Natural killer cell treated with Interleukin-12 subunit alpha and Interleukin-12 subunit beta and Interleukin-15 and Interleukin-18, amount 100 ng/mL, for 72 hours (primary cell): ENCODE results near the gene C16orf74. TPM values are rescaled to one million over a fixed set of nuclear protein-coding genes. Genes with fewer than 3 reads are reported as not detected.

Experiments used
- ATAC-seq, 2 donors: fragments of 150-1000 bp; cut with Tn5 transposase in 1 of 2; sonication (Bioruptor Pico), chemical (Tn5 transposase) in 1 of 2; 2 replicates each; pipeline ENCODE4 v1.10.0; 2021
- DNase-seq: peaks from one replicate; pipeline ENCODE4 v3.0.0; 2022; ENCODE audit warnings: low spot score
- H3K27ac Mint-ChIP-seq, 2 donors: 1 replicate in 1 of 2; 2 replicates in 1 of 2; pipeline ENCODE4 v1.8.0; 2022; ENCODE audit warnings: mixed read lengths in 2 of 2, mild to moderate bottlenecking in 1 of 2, moderate library complexity in 1 of 2
- H3K27me3 Mint-ChIP-seq, 2 donors: 1 replicate in 1 of 2; 2 replicates in 1 of 2; pipeline ENCODE4 v1.8.0; 2022; ENCODE audit warnings: mixed read lengths in 2 of 2
- H3K36me3 Mint-ChIP-seq: one replicate; pipeline ENCODE4 v1.8.0; 2022; ENCODE audit warnings: mixed read lengths
- H3K4me1 Mint-ChIP-seq, 2 donors: 1 replicate in 1 of 2; 2 replicates in 1 of 2; pipeline ENCODE4 v1.8.0; 2022; ENCODE audit warnings: low read depth in 2 of 2, mixed read lengths in 2 of 2, mild to moderate bottlenecking in 1 of 2
- H3K4me3 Mint-ChIP-seq: one replicate; pipeline ENCODE4 v1.8.0; 2022; ENCODE audit warnings: mixed read lengths
- H3K9me3 Mint-ChIP-seq: 2 replicates; pipeline ENCODE4 v1.8.0; 2022; ENCODE audit warnings: mixed read lengths
- total RNA-seq, 2 donors: library from RNA; stranded (reverse); gene quantifications; one replicate each; pipeline ENCODE4 v1.2.3, GENCODE V29; 2022

C16orf74 gene
- total RNA-seq, 2 donors from 2014 or later = not detected

DNA sequence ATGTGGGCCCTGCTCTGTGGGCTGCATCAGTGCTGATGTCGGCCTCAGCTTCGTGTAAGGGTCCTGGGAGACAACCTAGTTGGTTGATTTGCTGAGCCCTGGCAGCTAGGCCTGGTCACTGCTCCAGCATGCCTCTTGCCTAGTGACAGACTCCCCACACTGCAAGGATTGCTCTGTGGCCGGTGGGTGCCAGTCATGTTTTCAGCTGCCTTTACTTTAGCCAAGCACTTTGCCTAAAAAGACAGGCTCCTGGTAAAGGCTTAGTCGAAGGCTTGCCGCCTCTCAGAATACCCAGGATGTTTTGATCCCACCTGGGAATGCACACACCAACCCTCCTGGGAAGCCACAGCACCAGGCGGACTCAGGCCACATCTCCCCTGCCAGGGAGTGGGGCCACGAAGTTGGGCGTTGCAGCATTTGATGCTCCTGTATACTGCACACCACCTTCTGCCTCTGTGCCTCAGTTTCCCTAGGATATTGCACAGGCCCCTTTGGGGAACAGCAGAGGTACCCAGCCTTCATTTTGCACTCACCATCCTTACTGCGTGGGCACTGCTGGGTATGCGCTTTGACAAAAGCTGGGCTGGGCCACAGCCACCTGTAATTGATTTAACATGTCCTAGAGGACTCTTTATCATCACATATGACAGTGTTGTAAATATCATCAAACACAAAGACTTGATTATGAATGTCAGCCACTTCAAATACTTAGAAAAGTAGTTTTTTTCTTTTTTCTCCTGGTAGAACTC, 82.0 kb downstream of the C16orf74 start:
- no peak overlapping the region for H3K27ac Mint-ChIP-seq
- no peaks in the 10 kb centered on the region for H3K27me3 Mint-ChIP-seq
- H3K4me3 Mint-ChIP-seq = no peak overlapping the region
- ATAC-seq = peak in 1 of 2 donors; percentile 24
- peaks cover 0 to 5% of the 10 kb centered on the region in 2 donors for H3K4me1 Mint-ChIP-seq
- no peak for DNase-seq
- peaks cover 32% of the 10 kb centered on the region for H3K36me3 Mint-ChIP-seq
- H3K9me3 Mint-ChIP-seq = no peaks in the 10 kb centered on the region

DNA sequence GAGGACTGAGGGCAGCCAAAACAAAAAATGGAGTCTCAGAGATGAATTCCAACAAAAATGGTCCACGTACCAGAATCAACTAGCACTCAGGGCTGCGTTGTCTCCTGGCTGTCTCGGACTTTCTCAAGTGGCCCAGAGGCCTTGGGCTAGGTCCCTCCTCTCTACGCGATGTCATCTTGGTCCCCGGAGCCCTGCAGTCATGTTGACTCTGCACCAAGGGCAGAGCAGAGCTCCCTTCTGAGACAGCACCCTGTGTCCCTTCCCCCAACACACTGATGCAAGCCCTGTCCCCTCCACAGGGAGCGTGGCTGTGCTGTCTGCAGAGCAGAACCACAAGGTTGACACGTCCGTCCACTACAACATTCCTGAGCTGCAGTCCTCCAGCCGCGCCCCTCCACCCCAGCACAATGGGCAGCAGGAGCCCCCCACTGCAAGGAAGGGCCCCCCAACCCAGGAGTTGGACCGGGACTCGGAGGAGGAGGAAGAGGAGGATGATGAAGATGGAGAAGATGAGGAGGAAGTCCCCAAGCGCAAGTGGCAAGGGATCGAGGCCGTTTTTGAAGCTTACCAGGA, 83.0 kb downstream of the C16orf74 start:
- H3K9me3 Mint-ChIP-seq = no peaks in the 10 kb centered on the region
- H3K36me3 Mint-ChIP-seq = peaks cover 32% of the 10 kb centered on the region
- ATAC-seq (no peak), DNase-seq (no peak)
- H3K27me3 Mint-ChIP-seq = no peaks in the 10 kb centered on the region
- no peak overlapping the region for H3K27ac Mint-ChIP-seq
- H3K4me1 Mint-ChIP-seq = peaks cover 0 to 5% of the 10 kb centered on the region in 2 donors
- H3K4me3 Mint-ChIP-seq = no peak overlapping the region

GRCh38 chr16:85667261-85667660, 83.6 kb downstream of the C16orf74 start:
- peaks cover 0 to 5% of the 10 kb centered on the region in 2 donors for H3K4me1 Mint-ChIP-seq
- H3K36me3 Mint-ChIP-seq = peaks cover 28% of the 10 kb centered on the region
- no peak for ATAC-seq
- no peak overlapping the region for H3K27ac Mint-ChIP-seq
- DNase-seq = no peak
- no peak overlapping the region for H3K4me3 Mint-ChIP-seq
- no peaks in the 10 kb centered on the region for H3K27me3 Mint-ChIP-seq
- no peaks in the 10 kb centered on the region for H3K9me3 Mint-ChIP-seq

GRCh38 chr16:85665929-85666328, 85.0 kb downstream of the C16orf74 start:
- Mint-ChIP-seq H3K4me3 (no peak overlapping the region), H3K9me3 (no peaks in the 10 kb centered on the region), H3K36me3 (peaks cover 27% of the 10 kb centered on the region), H3K27ac (peak overlapping the region in 1 of 2 donors; percentile 52), H3K27me3 (no peaks in the 10 kb centered on the region), H3K4me1 (peaks cover 0 to 5% of the 10 kb centered on the region in 2 donors)
- DNase-seq (no peak), ATAC-seq (no peak)

DNA sequence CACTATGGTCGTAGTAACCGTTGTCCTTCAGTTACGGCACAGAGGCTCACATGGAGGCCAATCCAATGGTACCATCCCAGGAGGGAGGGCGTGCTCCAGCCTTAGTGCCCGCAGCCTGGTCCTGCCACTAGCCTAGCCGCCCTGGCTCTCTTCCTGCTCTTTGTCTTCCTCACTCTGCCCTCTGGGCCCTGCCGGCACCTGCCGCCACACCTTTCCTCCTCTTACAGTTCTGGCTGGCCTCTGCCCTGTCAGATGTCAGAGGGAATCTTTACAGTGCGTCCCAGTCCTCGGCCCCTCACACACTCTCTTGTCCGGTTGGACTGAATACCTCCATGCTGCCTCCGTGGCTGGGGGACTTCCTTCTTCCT, 85.5 kb downstream of the C16orf74 start:
- Mint-ChIP-seq H3K27ac (peak overlapping the region in 1 of 2 donors; percentile 52), H3K4me3 (no peak overlapping the region), H3K9me3 (no peaks in the 10 kb centered on the region), H3K36me3 (peaks cover 22% of the 10 kb centered on the region), H3K27me3 (no peaks in the 10 kb centered on the region), H3K4me1 (peaks cover 0 to 5% of the 10 kb centered on the region in 2 donors)
- DNase-seq (no peak), ATAC-seq (no peak)

DNA sequence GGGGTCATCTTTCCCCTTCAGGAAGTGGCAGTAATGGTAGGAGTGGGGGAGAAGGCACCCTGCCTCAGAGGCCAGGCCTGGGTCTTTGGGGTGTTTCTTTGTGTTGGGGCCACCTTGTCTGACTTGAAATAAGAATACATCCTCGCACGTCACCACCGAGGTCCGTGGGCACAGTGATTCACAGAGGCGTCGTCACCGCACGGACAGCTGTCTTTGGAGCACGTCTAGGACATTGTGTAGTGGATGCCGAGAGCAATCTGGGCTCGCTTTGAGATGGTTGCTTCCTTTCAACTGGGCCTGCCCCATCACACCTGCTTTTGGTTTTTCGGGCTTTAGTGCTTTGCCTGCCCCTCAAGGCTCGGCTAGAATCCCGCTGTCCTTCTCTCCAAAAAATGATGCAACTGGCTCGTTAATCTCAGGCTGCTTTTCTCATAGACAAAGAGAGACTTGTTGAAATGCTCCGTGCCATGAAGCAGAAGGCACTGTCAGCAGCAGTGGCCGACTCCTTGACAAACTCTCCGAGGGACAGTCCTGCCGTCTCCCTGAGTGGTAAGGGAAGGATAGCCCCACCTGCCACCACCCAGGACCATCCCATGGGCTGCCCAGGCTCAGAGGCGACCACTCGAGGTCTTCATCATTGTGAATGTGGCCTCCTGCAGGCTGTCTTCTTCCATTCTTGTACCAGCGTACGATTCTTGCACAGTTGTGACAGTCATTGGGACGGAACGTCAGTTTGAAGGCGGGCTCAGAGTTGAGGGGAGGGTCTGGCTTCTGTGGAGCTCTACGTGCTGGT, 86.1 kb downstream of the C16orf74 start:
- H3K4me3 Mint-ChIP-seq = no peak overlapping the region
- no peak for DNase-seq
- no peaks in the 10 kb centered on the region for H3K9me3 Mint-ChIP-seq
- peaks cover 0 to 6% of the 10 kb centered on the region in 2 donors for H3K4me1 Mint-ChIP-seq
- no peak for ATAC-seq
- H3K27ac Mint-ChIP-seq = no peak overlapping the region
- no peaks in the 10 kb centered on the region for H3K27me3 Mint-ChIP-seq
- peaks cover 17% of the 10 kb centered on the region for H3K36me3 Mint-ChIP-seq

- no peak for ATAC-seq
- no peaks in the 10 kb centered on the region for H3K27me3 Mint-ChIP-seq
Observed at GRCh38 chr16:85663891-85664321, 87.0 kb downstream of the C16orf74 start.

GRCh38 chr16:85662976-85663830, 87.7 kb downstream of the C16orf74 start:
- peaks cover 11% of the 10 kb centered on the region for H3K36me3 Mint-ChIP-seq
- H3K9me3 Mint-ChIP-seq = no peaks in the 10 kb centered on the region
- no peak for ATAC-seq

More at GRCh38 chr16:85663891-85664321, 87.0 kb downstream of the C16orf74 start:
- peaks cover 11% of the 10 kb centered on the region for H3K36me3 Mint-ChIP-seq
- H3K9me3 Mint-ChIP-seq = no peaks in the 10 kb centered on the region
- no peak overlapping the region for H3K27ac Mint-ChIP-seq
- no peak overlapping the region for H3K4me3 Mint-ChIP-seq
- DNase-seq = no peak
- H3K4me1 Mint-ChIP-seq = peaks cover 0 to 9% of the 10 kb centered on the region in 2 donors

GRCh38 chr16:85662482-85662812, 88.4 kb downstream of the C16orf74 start:
- no peak overlapping the region for H3K27ac Mint-ChIP-seq
- H3K36me3 Mint-ChIP-seq = peaks cover 11% of the 10 kb centered on the region
- no peaks in the 10 kb centered on the region for H3K27me3 Mint-ChIP-seq
- peak in 1 of 2 donors; percentile 2 for ATAC-seq
- peaks cover 0 to 11% of the 10 kb centered on the region in 2 donors for H3K4me1 Mint-ChIP-seq
- H3K9me3 Mint-ChIP-seq = no peaks in the 10 kb centered on the region
- DNase-seq = no peak
- no peak overlapping the region for H3K4me3 Mint-ChIP-seq

More at GRCh38 chr16:85662976-85663830, 87.7 kb downstream of the C16orf74 start:
- Mint-ChIP-seq H3K4me3 (no peak overlapping the region), H3K27me3 (no peaks in the 10 kb centered on the region), H3K27ac (no peak overlapping the region), H3K4me1 (peaks cover 0 to 9% of the 10 kb centered on the region in 2 donors)
- DNase-seq = no peak

DNA sequence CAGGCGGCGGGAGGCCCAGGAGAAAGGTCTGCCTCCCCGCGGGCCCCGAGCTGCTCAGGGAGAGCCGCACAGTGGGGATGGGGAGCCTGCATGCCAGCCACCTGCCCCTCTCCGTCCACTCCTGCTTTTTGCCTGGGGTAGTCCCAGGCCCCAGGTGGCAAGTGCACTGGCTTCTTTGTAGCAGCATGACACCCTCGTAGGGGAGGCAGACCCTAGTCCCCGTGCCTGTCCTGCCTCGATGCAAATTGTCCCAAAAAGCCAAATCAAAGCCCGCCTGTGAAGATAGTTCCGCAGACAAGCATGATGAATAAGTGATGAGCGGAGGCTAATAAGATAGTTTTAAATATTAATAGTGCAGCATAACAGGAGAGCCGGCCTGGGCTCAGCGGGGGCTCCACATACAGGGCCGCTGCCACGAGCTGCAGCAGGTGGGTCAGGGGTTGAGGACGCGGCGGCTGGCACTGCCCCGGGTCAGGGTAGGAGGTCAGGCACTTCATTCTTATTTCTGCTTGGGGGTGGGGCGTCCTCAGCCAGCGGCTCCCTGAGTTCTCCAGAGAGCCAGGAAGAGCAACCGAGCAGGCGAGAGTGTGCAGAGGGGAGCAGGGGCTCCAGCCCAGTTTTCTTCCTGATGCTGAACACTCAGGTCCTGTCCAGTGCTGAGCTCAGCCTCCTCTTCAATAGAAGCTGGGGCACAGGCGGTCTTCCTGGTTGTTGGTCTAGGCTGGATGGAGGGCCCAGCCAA, 89.0 kb downstream of the C16orf74 start:
- H3K4me3 Mint-ChIP-seq = no peak overlapping the region
- no peaks in the 10 kb centered on the region for H3K27me3 Mint-ChIP-seq
- DNase-seq = no peak
- H3K4me1 Mint-ChIP-seq = peaks cover 0 to 11% of the 10 kb centered on the region in 2 donors
- no peaks in the 10 kb centered on the region for H3K9me3 Mint-ChIP-seq
- peaks cover 11% of the 10 kb centered on the region for H3K36me3 Mint-ChIP-seq
- no peak overlapping the region for H3K27ac Mint-ChIP-seq
- no peak for ATAC-seq

- Mint-ChIP-seq H3K27me3 (no peaks in the 10 kb centered on the region), H3K4me1 (peaks cover 0 to 11% of the 10 kb centered on the region in 2 donors), H3K4me3 (no peak overlapping the region), H3K9me3 (no peaks in the 10 kb centered on the region), H3K36me3 (peaks cover 6% of the 10 kb centered on the region), H3K27ac (no peak overlapping the region)
- DNase-seq (no peak), ATAC-seq (no peak)
Observed at GRCh38 chr16:85660843-85661739, 89.8 kb downstream of the C16orf74 start.
